GM18907 (cell line): ENCODE measurements around the gene PDE6B.
"Not testable (repeated sequence)": the region's sequence is repeated elsewhere in the genome, so short reads cannot be mapped to it uniquely, and the experiment has no call there.

Experiments used
- ATAC-seq: cut with Tn5 transposase; IDR thresholded peaks from one replicate; pipeline ENCODE4 v1.9.1; 2021; ENCODE audit warnings: mild to moderate bottlenecking, moderate library complexity; ENCODE audit not compliant: unreplicated experiment

PDE6B gene

DNA sequence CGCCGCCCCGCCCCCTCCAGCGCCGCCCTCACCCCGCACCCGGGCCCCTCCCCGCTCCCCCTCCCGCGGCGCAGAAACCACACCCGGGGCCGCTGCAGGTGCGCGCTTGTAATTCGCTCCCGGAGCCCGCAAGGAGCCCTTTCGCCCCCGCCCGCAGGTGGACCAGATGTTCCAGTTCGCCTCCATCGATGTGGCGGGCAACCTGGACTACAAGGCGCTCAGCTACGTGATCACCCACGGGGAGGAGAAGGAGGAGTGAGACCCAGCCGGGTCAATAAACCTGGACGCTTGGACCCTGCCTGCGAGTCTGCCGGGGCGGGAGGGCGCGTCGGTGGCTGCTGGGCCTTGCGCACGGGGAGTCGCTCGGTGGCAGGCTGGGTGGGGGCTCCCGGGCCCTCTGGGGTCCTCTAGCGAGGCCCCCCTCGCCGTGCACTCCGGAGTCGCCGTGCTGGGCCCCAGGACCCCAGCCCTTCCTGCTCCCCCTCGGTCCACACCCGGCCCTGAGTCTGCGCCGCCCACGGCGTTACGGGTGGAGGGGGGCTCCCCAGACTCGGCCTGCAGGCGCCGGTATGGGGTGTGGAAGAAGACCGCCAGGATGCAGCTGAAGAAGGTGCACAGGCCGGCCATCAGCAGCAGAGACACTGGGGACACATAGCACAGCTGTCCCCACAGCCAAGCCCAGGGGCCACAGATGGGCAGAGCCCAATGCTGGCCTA is 56.5 kb downstream of the PDE6B start:
- no peak for ATAC-seq

DNA sequence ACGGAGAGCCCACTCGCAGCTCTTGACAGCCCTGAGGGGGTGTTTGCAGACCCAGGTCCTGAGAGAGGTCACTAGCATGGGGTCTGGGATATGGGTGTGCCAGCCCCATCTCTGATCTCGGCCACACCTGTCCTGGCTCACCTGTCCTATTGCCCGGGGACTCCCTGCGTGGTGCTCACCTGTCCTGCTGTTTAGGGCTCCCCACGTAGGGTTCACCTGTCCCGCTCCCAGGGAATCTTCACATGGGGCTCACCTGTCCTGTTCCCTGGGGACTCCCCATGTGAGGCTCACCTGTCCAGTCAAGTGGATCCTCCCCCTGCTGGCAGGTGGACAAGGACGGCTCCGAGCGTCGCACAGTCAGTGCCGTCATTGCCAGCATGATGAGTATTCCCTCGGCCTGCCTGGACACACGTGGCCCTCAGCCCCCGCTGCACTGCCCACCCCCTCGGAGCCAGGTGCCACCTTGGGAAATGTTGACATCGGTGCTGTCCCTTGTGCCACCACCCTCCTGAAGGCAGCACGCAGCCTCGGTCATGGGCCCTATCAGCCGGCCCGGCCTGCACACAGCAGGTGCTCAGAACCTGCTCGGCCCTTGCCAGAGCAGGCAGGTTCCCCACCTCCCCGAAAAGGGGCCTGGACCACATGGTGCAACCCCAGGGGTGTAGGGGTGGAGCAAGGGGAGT is 57.3 kb downstream of the PDE6B start:
- ATAC-seq: no peak

DNA sequence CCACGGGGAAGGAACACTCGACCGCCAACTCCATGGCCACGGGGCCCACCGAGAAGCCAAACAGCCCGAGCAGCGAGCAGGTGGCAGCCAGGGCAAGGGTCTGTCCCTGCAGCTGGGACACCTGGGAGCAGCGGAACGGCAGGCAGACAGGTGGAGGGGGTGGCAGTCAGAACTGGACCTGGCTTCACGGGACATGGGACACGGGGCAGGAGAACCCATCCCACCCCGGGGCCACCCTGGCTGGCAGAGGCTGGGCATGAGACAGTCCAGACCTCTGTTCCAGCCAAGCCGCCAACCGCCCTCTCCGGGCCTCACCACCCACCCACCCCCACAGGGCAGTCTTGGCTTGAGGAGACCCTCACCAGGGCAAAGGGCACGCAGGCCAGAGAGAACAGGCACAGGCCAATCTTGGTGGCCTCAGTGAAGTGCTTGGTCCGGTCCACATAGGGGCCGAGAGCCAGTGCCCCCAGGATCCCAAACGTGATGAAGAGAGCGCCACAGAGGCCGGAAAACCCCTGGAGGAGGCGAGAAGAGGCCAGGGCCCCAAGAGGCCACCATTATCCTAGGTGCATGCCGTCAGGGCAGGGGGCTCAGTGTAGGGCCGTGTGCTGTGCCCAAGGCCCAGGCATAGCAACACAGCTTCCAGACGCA is 58.0 kb downstream of the PDE6B start:
- ATAC-seq: no peak

DNA sequence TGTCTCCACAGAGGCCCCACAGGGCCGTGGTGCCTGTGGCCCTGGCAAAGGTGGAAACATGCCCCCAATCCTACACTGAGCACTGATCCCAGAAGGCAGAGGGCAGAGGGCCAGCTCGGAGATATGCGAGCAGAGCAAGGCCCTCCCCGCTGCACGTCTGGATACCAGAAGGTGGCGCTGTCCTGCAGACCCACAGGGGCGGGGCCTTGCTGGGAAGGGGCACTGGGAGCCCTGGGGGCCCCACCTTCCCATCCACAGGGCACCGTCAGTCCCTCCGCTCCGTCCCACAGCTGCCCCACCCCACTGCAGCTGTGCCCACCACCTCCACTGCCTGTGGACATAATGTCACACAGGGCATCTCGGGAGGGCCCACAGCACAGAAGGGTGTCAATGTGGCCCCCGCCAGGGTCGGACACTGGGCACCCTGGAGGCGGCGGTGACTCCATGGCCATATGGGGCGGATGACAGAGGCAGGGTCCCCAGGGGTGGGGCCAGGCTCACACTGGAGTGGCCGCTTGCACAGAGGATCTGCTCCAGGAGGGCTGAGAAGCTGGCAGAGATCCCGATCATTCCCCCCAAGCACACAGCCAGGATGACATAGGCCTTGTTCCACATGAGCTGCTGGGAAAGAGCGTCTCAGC is 58.7 kb downstream of the PDE6B start:
- ATAC-seq: no peak

DNA sequence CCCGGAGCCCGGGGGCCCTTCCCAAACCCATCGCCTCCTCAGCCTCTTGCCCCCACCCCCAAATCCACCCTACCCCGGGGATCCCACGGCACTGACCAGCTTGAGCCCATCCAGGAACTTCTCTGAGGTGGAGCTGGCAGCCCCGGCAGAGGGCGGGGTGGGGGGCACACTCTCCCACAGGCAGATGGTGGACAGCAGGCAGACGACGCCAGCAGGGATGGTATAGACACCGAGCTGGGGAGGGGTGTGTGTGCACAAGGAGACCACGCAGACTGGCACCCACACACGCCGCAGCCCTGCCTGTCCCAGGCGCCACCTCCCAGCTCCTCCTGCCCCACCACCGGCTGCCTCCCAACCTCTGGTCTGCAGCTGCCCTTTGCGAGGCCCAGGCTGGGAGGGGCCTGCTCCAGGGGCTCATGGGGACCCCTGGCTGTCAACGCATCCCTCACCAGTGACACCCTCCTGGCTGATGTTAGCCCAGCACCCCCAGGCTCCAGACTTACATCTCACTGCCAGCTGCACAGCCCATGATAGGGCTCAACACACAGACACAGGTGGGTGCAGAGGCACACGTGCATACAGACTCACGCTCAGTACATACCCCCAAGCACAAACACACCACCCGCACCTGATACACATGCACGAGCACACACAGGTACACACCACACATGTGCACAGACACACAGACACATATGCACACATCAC is 59.4 kb downstream of the PDE6B start:
- ATAC-seq: no peak

DNA sequence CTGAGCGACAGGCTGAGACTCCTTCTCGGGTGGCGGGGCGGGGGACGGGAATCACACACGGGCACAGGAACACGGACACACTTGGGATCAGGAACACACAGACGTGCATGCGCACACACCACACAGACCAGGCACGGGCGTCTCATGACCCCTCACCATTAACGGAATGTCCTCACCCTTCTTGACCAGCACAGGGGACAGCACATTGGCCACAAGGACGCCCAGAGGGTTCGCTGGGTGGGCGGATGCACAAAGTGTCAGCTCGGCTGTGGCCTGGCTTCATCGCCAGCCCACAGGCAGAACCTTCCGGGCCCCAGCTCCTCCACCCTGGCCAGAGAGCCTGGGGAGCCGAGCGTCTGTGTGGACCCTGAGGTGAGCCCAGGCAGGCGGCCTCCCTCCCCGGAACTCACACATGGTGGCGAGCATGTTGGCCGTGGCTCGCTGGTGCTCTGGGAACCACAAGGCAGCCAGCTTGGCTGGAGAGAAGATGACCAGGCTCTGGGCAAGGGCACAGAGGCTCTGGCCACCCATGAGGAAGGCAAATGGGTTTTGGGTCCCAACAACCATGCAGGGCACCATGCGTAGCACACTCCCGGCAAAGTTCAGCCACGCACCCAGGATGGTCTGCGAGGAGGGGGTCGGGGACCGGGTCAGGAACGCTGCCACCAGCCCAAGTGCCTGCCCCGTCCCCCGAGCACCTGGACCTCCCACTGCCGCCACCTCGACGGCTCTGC is 60.5 kb downstream of the PDE6B start:
- ATAC-seq: no peak

DNA sequence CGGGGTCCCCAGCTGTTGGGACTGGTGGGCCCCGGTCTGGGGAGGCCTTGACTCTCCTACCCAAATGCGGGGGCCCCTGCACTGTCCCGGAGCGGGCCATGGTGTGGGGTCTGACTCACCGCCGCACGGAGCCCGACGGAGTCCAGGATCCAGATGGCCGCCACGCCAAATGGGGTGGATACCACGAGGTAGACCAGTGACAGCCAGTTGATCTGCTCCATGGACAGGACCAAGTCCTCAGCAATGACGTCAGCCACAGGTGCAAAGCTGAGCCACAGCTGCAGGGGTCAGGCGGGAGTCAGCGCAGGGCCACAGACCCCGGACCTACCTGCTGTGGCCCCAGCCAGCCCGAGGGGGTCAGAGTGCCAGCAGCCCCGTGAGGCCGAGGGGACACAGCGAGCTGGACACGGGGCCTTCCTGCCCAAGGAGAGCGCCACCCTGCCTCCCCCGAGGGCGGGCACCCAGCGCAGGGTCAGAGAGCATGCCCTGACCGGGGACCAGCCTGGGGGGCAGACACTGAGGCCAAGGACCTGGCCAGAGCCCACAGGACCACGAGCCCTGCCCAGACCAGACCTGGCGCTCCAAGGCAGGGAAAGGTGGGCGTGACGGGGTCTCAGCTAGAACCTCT is 61.2 kb downstream of the PDE6B start:
- ATAC-seq: no peak

DNA sequence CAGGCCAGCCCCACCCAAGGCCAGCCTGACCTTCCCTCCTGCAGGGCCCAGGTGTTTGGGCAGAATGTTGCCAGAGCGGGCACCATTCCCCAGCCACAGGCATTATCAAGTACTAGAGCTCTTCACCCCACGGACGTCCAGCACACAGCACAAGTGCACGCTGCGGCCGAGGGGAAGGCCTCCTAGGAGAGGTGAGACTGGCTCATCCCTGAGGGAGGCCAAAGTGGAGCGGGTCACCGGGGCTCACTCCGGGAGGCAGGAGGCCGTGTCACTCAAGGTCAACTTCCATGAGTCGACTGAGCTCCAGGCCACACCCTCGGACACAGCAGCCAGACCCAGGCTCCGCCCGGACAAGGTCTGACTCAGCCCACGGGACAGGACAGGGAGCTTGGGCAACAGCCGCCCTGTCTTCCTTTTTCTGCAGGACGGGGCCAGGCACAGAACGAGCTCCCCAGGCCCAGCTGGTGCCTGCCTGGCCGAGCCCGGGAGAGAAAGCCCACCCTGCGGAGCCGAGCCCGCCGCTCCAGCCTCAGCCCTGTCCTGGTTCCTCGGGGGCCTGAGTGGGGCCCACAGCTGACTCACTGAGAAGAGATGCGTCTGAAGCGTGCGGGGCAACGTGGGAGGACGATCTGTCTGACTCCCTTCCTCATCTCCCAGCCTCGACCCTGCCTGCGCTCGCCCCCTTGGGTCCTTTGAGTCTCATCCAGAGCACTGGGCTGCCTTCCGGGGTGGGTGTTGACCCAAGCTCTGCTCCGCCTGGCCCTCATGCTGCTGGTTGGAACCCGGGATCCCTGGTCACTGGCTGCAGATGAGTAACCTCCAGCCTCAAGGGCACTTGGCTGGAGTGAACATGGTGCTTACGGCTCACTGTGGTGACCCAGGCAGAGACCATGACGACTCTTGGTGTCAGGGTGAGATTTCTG is 61.9 kb downstream of the PDE6B start:
- ATAC-seq: no peak

DNA sequence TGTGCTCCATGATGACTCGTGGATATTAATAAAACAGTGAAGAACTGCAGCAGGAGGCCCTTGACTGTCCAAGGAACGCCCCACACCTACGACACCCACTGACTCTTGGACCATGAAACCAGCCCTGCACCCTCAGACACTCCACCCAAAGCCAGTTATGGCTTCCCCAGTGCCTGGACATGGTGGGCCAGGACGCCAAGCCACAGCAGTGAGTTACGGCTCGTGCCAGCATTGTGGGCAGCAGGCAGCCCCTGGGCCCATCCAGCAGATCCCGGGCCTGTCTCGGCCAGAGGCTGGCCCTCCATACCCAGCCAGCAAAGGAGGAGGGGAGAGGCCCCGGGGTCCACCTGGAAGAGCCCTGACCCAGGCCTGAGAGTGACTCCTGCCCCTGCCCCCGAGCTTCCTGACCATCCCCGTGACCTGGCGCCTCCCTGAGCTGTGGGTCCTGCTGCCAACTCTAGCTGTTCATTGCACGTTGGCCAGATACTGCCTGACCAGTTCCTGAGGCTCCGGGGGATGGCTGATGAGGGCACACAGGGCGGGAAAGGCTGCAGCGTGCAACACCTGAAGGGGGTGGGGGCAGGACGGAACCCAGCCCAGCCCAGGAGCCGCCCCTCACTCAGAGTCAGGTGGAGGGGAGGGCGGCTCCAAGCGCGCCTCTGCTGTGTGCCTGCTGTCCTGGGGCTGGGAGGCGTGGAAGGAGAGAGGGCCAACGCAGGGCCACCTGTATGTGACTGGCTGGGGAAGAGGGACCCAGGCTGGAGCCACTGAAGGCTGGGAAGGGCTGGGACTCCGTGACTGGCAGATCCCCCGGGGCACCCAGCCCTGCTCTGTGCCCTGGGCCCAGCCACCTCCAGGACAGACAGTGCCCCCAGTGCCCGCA is 62.8 kb downstream of the PDE6B start:
- ATAC-seq: no peak

DNA sequence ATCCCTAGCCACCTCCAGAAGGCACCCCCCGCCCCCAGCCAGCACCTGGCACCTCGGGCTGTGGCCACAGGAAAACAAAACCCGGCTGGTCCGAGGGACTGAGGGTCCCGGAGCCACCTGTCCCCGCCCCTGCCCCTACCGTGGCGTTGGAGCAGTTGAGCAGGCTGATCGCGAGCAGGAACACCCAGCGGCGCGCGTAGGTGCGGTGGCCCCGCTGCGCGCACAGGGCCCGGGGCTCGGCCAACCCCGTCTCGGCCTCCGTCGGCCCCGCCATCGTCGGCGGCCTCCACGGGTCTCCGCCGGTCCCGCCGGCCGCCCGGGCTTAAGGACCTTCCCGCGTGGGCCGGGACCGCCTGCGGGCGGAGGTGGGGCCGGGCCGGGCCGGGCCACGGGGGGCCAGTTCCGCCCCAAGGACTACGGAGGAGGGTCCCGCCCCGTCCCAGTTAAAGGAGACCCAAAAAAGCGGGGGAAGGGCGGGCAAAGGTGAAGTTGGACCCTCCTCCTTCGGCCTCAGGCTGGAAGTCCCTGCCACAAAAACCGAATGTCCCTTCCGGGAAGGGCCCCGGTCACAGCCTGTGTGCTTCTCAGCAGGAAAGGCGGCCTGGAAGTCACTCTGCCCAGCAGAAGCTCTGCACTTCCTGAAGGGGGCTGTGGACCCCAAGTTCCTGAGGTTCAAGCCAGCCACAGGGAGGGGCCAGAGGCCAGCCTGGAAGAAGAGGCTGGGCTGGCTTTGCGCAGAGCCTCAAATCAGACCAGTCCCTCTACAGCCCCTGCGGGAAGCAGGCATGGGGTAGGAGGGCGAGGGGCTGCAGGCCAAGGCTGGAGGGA is 63.7 kb downstream of the PDE6B start, which contains the start of gene SLC49A3:
TSS of gene SLC49A3 (minus strand) at position 298 of the 828 bp plus-strand sequence. CDS start at position 274, 24 bp downstream.
- ATAC-seq: no peak

DNA sequence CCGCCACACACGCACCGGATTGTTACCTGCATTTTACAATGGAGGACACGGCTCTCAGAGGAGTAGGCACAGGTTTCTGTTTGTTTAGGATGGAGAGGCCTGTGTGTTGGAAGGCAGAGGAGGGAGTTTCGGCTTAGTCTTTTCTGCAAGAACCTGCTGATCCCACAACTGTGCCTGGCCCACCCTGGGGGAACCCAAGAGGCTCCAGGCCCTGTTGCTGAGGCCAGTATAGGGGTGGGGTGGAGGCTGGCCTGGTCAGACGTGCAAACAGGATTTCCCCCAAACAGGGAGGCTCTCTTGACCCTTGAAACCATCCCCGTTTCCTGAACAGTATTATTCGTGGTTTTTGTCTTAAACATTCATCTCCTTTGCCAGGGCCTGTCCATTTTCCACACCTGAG is 64.3 kb downstream of the PDE6B start:
- ATAC-seq: no peak

DNA sequence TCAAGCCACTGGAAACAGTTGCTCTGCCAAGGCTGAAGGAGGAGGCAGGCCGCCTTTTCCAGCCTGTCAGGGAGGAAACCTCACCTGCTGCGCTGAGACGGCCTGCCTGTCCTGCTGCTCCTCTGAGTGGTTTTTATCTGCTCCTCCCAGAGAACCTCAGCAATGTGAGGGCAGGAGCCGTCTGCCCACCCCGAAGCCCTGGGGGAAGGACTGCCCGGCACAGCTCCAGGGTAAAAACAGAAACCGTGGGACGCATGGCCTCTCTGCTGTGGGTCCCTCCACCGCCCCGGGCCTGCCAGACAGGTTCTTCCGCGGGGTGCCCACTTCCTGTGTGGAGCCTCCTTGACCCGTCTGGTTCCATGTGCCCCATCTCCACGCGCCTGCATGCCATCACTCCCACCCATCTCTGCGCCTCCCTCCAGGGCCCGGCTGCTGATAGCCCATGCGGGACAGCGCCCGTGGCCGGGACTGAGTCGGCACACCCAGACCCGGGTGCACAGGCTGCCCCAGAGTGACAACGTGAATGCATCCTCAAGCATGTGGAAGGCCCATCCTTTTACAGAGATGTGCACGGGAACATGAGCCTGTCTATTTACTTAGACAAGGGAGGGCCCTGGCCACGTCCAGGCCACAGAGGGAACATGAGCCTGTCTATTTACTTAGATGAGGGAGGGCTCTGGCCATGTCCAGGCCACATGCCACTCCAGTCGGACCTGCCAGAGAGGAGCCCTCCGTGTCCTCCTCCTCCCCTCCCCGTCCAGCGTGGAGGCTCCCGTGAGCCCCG is 67.6 kb downstream of the PDE6B start:
- ATAC-seq: no peak

DNA sequence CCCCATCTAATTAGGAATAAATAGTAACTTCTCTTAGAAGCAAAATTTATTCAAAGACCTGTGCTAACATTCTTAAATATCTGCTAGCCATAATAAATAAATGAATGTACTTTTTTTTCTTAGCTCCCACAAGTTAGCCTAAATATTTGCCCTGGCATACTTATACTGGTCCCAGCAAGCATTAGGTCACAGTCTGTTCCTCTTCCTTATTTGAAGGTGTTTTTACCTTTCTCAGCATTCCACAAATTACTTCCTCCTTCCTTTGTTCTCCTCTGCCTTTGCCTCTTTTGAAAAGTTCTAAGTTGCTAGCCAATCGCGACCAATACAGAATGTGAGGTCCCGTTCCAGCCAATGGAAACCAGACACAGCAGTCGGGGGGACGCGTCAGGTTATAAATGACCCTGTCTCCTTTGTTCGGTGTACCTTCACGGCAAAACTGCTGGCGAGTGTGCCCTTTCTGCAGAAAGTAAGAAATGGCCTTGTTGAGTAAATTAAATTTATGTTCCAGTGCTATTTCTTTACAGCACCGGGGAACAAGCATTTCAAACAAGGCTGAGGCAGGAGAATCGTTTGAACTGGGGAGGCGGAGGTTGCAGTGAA is 69.1 kb downstream of the PDE6B start:
- ATAC-seq: not testable (repeated sequence)

DNA sequence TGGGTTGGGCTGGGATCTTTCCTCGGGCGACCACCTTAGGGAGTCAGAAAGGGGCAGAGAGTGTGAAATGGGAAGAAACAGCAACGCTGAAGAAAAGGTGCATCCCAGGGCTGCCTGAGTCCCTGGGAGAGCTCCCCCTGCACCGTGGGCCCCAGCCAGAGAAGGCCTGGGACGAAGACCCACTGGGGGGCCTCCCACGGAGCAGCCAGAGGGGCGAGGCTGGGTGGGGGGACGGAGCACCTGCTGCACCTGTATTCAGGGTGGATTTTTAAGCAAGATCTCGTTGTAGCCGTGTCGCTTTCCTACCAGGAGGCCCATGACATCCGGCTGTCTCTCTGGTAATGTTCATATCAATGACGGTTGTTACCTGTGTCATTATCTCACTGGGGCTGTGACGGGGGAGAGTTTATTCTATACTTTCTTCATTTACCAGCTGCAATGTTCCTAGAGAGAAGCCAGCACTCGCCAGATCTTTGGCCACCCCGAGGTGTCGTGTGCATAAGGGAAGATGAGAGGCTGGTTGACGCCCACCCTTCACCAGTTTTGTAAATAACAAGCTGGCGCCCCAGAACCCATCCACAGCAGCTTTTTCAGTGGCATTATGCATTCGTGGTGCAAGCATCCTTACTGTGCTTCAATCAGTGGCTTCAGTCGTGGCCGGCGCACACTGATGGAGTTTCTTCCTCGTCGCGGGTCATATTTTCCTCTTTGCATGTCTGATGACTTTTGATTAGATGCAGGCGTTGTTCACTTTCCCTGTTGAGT is 74.6 kb downstream of the PDE6B start:
- no peak for ATAC-seq
